Endothelial cell of umbilical vein (primary cell): ENCODE results near the gene SEMA4C.

ENCODE experiments used
- CTCF ChIP-seq, 2 donors: IDR thresholded peaks; 1 replicate in 1 of 2; 2 replicates in 1 of 2; pipeline ENCODE4 v1.5.1; 2011; ENCODE audit warnings: low read length in 2 of 2, mild to moderate bottlenecking in 2 of 2, moderate library complexity in 2 of 2, control low read depth in 1 of 2, inconsistent platforms in 1 of 2, low read depth in 1 of 2; ENCODE audit not compliant: insufficient read depth in 1 of 2; ENCODE audit errors: extremely low read depth in 1 of 2
- EZH2 ChIP-seq: IDR thresholded peaks from 2 replicates; pipeline ENCODE4 v1.6.1; 2012; ENCODE audit warnings: borderline replicate concordance, low read depth, mild to moderate bottlenecking, moderate library complexity, low read length, inconsistent platforms; ENCODE audit not compliant: severe bottlenecking
- FOS ChIP-seq: IDR thresholded peaks from 2 replicates; pipeline ENCODE4 v1.6.1; 2011; ENCODE audit warnings: mild to moderate bottlenecking, low read length, moderate library complexity, borderline replicate concordance; ENCODE audit not compliant: insufficient read depth
- GATA2 ChIP-seq: IDR thresholded peaks from 2 replicates; pipeline ENCODE4 v1.7.0; 2011; ENCODE audit warnings: low read depth, mild to moderate bottlenecking, moderate library complexity, mixed read lengths, low read length; ENCODE audit not compliant: insufficient read length, insufficient read depth
- JUN ChIP-seq: IDR thresholded peaks from 2 replicates; pipeline ENCODE4 v1.6.1; 2011; ENCODE audit warnings: borderline replicate concordance, low read depth; ENCODE audit not compliant: insufficient read length, insufficient read depth
- MAX ChIP-seq: IDR thresholded peaks from 2 replicates; pipeline ENCODE4 v1.6.1; 2011; ENCODE audit not compliant: insufficient read depth, insufficient read length
- MYC ChIP-seq: IDR thresholded peaks from one replicate; pipeline ENCODE4 v1.6.1; 2011; ENCODE audit warnings: mild to moderate bottlenecking, low read depth, low read length
- POLR2A ChIP-seq: IDR thresholded peaks from 2 replicates; pipeline ENCODE4 v1.6.1; 2012; ENCODE audit warnings: low read depth, mild to moderate bottlenecking, control low read depth, low read length
- POLR2AphosphoS5 ChIP-seq: IDR thresholded peaks from 2 replicates; pipeline ENCODE4 v1.6.1; 2012; ENCODE audit warnings: low read depth, mild to moderate bottlenecking, control low read depth, low read length, moderate library complexity; ENCODE audit not compliant: insufficient read depth

GRCh38 chr2:96887493-96888012, 17.7 kb upstream of the SEMA4C start:
- TF ChIP-seq CTCF (IDR thresholded peaks at IDR 0.05; ENCODE audit: extremely low read depth in 1 of 2, insufficient read depth in 1 of 2, low read depth in 1 of 2, low read length in 2 of 2) (no peak), FOS (no peak), POLR2A (no peak), GATA2 (no peak), EZH2 (no peak), POLR2AphosphoS5 (no peak), JUN (no peak), MAX (no peak), MYC (no peak)
